Colonic mucosa (tissue), 4 donors: ENCODE data around the gene NDNF. TPM values are rescaled to one million over a fixed set of nuclear protein-coding genes. Genes with fewer than 3 reads are reported as not detected.

ENCODE experiments used
- DNase-seq: peaks from one replicate; pipeline ENCODE4 v3.0.0-alpha.2; 2020
- H3K27ac ChIP-seq: fragments of 200-600 bp; one replicate; pipeline ENCODE4 v1.8.0; 2021
- H3K27me3 ChIP-seq: fragments of 200-600 bp; one replicate; pipeline ENCODE4 v1.8.0; 2021
- H3K36me3 ChIP-seq: fragments of 200-600 bp; one replicate; pipeline ENCODE4 v1.8.0; 2021
- H3K4me1 ChIP-seq: fragments of 200-600 bp; one replicate; pipeline ENCODE4 v1.8.0; 2021; ENCODE audit warnings: mild to moderate bottlenecking
- H3K4me3 ChIP-seq: fragments of 200-600 bp; one replicate; pipeline ENCODE4 v1.8.0; 2021
- H3K9ac ChIP-seq, 2 donors: one replicate each; pipeline ENCODE4 v1.7.0; 2013; ENCODE audit warnings: control low read depth in 2 of 2, low read depth in 2 of 2, low read length in 2 of 2
- H3K9me3 ChIP-seq: fragments of 200-600 bp; one replicate; pipeline ENCODE4 v1.8.0; 2021
- intact Hi-C: fragments of 100-400 bp; cut with DNase I; formaldehyde crosslinking; loops from one replicate; pipeline ENCODE4 v1.14.1; 2022
- total RNA-seq, 2 donors: library from RNA; stranded (reverse); fragmentation: NEBNext Ultra II Directional in 1 of 2; extraction: Animal tissue kit (Norgen Biotek cat#: 25700) in 1 of 2; gene quantifications; one replicate each; pipeline ENCODE4 v1.2.1, GENCODE V29; 2021
- TF ChIP-seq, protein P1 (sequence below): fragments of 200-600 bp; IDR thresholded peaks from one replicate; pipeline ENCODE4 v1.8.0; 2022; ENCODE audit warnings: antibody characterized with exemption, mild to moderate bottlenecking
- donor health status: healthy.
- donor health status: DM: no; HTN: no; CAD: no.
- donor health status: DM: no; HTN: no; CAD: no.

NDNF gene
- total RNA-seq, 2 donors from 2014 or later: 8.9 to 30.4 TPM

GRCh38 chr4:121034017-121034416, 38.3 kb downstream of the NDNF start:
- Histone ChIP-seq H3K4me3 (no peak overlapping the region), H3K4me1 (no peaks in the 10 kb centered on the region), H3K27ac (no peak overlapping the region), H3K9ac (no peak overlapping the region), H3K9me3 (no peaks in the 10 kb centered on the region), H3K36me3 (no peaks in the 10 kb centered on the region), H3K27me3 (no peaks in the 10 kb centered on the region)
- DNase-seq: peak; percentile 29
- TF ChIP-seq, protein P1, sequence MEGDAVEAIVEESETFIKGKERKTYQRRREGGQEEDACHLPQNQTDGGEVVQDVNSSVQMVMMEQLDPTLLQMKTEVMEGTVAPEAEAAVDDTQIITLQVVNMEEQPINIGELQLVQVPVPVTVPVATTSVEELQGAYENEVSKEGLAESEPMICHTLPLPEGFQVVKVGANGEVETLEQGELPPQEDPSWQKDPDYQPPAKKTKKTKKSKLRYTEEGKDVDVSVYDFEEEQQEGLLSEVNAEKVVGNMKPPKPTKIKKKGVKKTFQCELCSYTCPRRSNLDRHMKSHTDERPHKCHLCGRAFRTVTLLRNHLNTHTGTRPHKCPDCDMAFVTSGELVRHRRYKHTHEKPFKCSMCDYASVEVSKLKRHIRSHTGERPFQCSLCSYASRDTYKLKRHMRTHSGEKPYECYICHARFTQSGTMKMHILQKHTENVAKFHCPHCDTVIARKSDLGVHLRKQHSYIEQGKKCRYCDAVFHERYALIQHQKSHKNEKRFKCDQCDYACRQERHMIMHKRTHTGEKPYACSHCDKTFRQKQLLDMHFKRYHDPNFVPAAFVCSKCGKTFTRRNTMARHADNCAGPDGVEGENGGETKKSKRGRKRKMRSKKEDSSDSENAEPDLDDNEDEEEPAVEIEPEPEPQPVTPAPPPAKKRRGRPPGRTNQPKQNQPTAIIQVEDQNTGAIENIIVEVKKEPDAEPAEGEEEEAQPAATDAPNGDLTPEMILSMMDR: no peak
- intact Hi-C loops: no loop called here

DNA sequence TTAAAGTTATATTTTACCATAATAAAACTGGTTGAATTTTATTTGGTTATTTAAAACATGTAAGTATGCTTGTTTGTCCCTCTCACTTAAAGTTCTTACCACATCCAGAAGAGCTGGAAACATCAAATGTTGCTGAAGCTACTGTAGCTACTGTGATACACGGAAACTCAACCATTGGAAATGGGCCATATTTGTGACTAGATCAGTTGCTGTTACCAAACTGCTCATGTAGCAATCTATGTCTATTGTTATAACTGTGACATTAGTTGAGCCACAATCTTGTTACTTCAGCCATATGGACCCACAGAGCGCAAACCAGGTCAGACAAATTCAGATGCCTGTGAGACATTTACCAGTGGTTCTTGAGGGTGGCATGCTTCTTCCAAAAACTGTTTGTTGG, 41.6 kb downstream of the NDNF start:
- Histone ChIP-seq H3K9ac (no peak overlapping the region), H3K27me3 (no peaks in the 10 kb centered on the region), H3K36me3 (no peaks in the 10 kb centered on the region), H3K9me3 (no peaks in the 10 kb centered on the region), H3K4me1 (no peaks in the 10 kb centered on the region), H3K4me3 (no peak overlapping the region), H3K27ac (no peak overlapping the region)
- DNase-seq: no peak
- TF ChIP-seq, protein P1: no peak
- intact Hi-C loops: no loop called here

GRCh38 chr4:121030131-121030530, 42.2 kb downstream of the NDNF start:
- DNase-seq: no peak
- Histone ChIP-seq H3K9me3 (no peaks in the 10 kb centered on the region), H3K4me3 (no peak overlapping the region), H3K27ac (no peak overlapping the region), H3K27me3 (no peaks in the 10 kb centered on the region), H3K4me1 (no peaks in the 10 kb centered on the region), H3K9ac (no peak overlapping the region), H3K36me3 (no peaks in the 10 kb centered on the region)
- TF ChIP-seq, protein P1: no peak
- intact Hi-C loops: no loop called here

- H3K9ac ChIP-seq: no peak overlapping the region
- DNase-seq: no peak
- TF ChIP-seq, protein P1: no peak
- intact Hi-C loops: no loop called here
- H3K27me3 ChIP-seq: no peaks in the 10 kb centered on the region
- no peaks in the 10 kb centered on the region for H3K36me3 ChIP-seq
- no peaks in the 10 kb centered on the region for H3K4me1 ChIP-seq
- no peak overlapping the region for H3K27ac ChIP-seq
- H3K4me3 ChIP-seq: no peak overlapping the region
- H3K9me3 ChIP-seq: no peaks in the 10 kb centered on the region
Observed at GRCh38 chr4:121026034-121026433, 46.3 kb downstream of the NDNF start.

GRCh38 chr4:121025540-121025939, 46.8 kb downstream of the NDNF start:
- intact Hi-C loops: no loop called here
- Histone ChIP-seq H3K4me3 (no peak overlapping the region), H3K27ac (no peak overlapping the region), H3K27me3 (no peaks in the 10 kb centered on the region), H3K36me3 (no peaks in the 10 kb centered on the region), H3K9ac (no peak overlapping the region), H3K4me1 (no peaks in the 10 kb centered on the region), H3K9me3 (no peaks in the 10 kb centered on the region)
- DNase-seq: no peak
- TF ChIP-seq, protein P1: no peak

GRCh38 chr4:121018543-121018942, 53.8 kb downstream of the NDNF start:
- no peak for DNase-seq
- TF ChIP-seq, protein P1: no peak
- intact Hi-C loops: no loop called here

More at GRCh38 chr4:121018543-121018942, 53.8 kb downstream of the NDNF start:
- no peaks in the 10 kb centered on the region for H3K27me3 ChIP-seq
- H3K4me1 ChIP-seq: no peaks in the 10 kb centered on the region
- no peak overlapping the region for H3K4me3 ChIP-seq
- no peak overlapping the region for H3K9ac ChIP-seq
- H3K36me3 ChIP-seq: no peaks in the 10 kb centered on the region
- no peak overlapping the region for H3K27ac ChIP-seq
- no peaks in the 10 kb centered on the region for H3K9me3 ChIP-seq
